BLaER1 treated with 17β-estradiol and CSF1 and Interleukin-3, amounts not matched to agents 10 nM and 100 nM (cell line): Measurements from ENCODE around the gene NAA50.

Source experiments
- H3K27ac ChIP-seq, 11 experiments: shearing (Covaris generic); formaldehyde crosslinking; 2 replicates each; pipeline ENCODE4 v1.8.1; 2022
- H3K27me3 ChIP-seq, 11 experiments: shearing (Covaris generic); formaldehyde crosslinking; 2 replicates each; pipeline ENCODE4 v1.8.1; 2022
- H3K36me3 ChIP-seq, 11 experiments: shearing (Covaris generic); formaldehyde crosslinking; 2 replicates each; pipeline ENCODE4 v1.8.1; 2022
- H3K4me1 ChIP-seq, 10 experiments: shearing (Covaris generic); formaldehyde crosslinking; 2 replicates each; pipeline ENCODE4 v1.8.1; 2022
- H3K4me2 ChIP-seq, 11 experiments: shearing (Covaris generic); formaldehyde crosslinking; 2 replicates each; pipeline ENCODE4 v1.8.1; 2022
- H3K4me3 ChIP-seq, 10 experiments: shearing (Covaris generic); formaldehyde crosslinking; 2 replicates each; pipeline ENCODE4 v1.8.1; 2022
- H3K9ac ChIP-seq, 11 experiments: shearing (Covaris generic); formaldehyde crosslinking; 2 replicates each; pipeline ENCODE4 v1.8.1; 2022
- H3K9me3 ChIP-seq, 11 experiments: shearing (Covaris generic); formaldehyde crosslinking; replicated peaks in 1 of 11; 2 replicates each; pipeline ENCODE4 v1.8.1; 2022
- H4K20me1 ChIP-seq, 11 experiments: shearing (Covaris generic); formaldehyde crosslinking; 2 replicates each; pipeline ENCODE4 v1.8.1; 2022
- Cebpa-rat ChIP-seq, 11 experiments: shearing (Covaris generic); IDR thresholded peaks; 2 replicates each; pipeline ENCODE4 v1.8.1; 2022

NAA50 gene

GRCh38 chr3:113745756-113746547 lies at the start of gene NAA50:
Gene NAA50, minus strand, starts transcription at chr3:113746249. Its CDS starts 300 bp downstream, at chr3:113745949.
- Histone ChIP-seq H3K4me3 (peak within 1 kb of the TSS; percentile 73 to 97 (median 88)), H3K4me1 (peaks cover 43 to 69% (median 57%) of the 10 kb centered on the region in 10 experiments), H3K9me3 (no peaks in the 10 kb centered on the region), H4K20me1 (peaks cover 40 to 68% (median 41%) of the 10 kb centered on the region in 11 experiments; a peak in 21 of 22 replicates), H3K4me2 (peak within 1 kb of the TSS; percentile 88 to 99 (median 96)), H3K27me3 (no peaks in the 10 kb centered on the region), H3K27ac (peak within 1 kb of the TSS; percentile 96 to 100 (median 98)), H3K9ac (peak within 1 kb of the TSS; percentile 89 to 99 (median 96)), H3K36me3 (peaks cover 0 to 26% (median 7%) of the 10 kb centered on the region in 11 experiments; a peak in 7 of 22 replicates)
- no peak for TF ChIP-seq Cebpa-rat (IDR thresholded peaks at IDR 0.05)

DNA sequence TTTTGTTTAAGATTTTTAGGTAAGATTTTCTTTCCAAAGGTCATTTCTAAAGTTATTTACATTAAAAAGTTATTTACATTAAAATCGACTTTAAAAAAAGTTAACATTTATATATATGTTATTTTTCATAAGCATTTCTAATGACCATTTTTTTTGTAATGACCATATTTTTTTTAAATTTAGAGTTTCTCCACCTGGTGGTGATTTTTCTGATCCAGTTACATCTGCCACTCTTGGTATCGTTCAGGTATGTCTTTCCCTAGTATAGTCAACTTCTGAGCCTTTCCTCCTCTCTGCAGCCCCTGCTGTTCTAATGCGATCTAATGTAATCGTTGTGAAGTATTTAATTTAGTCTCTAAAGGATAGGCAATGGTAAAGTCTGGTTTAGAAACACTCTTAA lies 49.6 kb upstream of the NAA50 start:
- Histone ChIP-seq H3K9ac (no peak overlapping the region), H4K20me1 (no peaks in the 10 kb centered on the region), H3K27me3 (no peaks in the 10 kb centered on the region), H3K4me2 (no peak overlapping the region), H3K27ac (no peak overlapping the region), H3K4me3 (no peak overlapping the region), H3K9me3 (no peaks in the 10 kb centered on the region), H3K4me1 (no peaks in the 10 kb centered on the region), H3K36me3 (peaks cover 35 to 100% (median 64%) of the 10 kb centered on the region in 11 experiments)
- TF ChIP-seq Cebpa-rat (IDR thresholded peaks at IDR 0.05): no peak

DNA sequence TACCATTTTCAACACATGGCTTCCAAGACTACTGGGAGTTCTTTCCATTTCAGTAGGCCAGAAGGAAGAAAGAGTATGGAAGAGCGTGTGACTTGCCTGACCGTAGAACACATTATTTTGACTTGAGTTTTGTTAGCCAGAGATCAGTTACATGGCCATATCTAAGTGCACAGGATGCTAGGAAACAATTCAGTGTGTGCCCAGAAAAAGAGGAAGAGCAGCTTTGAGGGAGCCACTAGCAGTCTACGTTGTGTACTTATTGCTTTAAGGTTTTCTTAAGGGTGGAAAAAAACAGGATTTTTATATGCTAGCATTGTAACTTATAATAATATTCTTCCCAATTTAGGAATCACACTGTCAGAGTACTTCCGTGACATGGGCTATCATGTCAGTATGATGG lies 48.5 kb upstream of the NAA50 start:
- no peaks in the 10 kb centered on the region for H3K27me3 ChIP-seq
- H3K4me3 ChIP-seq: no peak overlapping the region
- H3K4me1 ChIP-seq: 0 out of 20 replicates have a peak, but pooled peaks cover 0 to 1% (median 0%) of the 10 kb centered on the region in 10 experiments
- H3K36me3 ChIP-seq: peaks cover 33 to 100% (median 60%) of the 10 kb centered on the region in 11 experiments
- H3K27ac ChIP-seq: no peak overlapping the region
- no peaks in the 10 kb centered on the region for H4K20me1 ChIP-seq
- no peaks in the 10 kb centered on the region for H3K9me3 ChIP-seq
- no peak for TF ChIP-seq Cebpa-rat (IDR thresholded peaks at IDR 0.05)
- no peak overlapping the region for H3K4me2 ChIP-seq
- no peak overlapping the region for H3K9ac ChIP-seq

DNA sequence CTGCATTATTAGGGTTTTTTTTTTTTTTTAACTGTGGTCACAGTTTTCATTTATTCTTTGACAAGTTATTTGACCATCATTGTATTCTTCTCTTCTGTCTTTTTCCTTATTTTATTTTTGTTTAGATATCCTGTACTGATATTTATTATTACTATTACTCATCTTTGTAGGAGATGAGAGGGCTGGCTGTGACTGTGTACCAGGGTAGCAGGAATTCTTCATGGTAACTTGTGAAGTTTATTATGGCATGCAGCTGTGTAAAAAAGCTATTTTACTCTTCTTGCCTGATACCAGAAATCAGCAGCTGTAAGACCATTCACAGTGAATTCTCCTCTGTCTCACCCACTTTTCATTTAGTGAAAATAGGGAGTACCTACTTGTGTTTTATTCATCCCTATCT lies 45.3 kb upstream of the NAA50 start:
- Histone ChIP-seq H3K9ac (no peak overlapping the region), H3K4me1 (peaks cover 8 to 16% (median 12%) of the 10 kb centered on the region in 10 experiments), H3K36me3 (peaks cover 41 to 98% (median 63%) of the 10 kb centered on the region in 11 experiments), H3K9me3 (no peaks in the 10 kb centered on the region), H3K27ac (no peak overlapping the region), H3K4me2 (no peak overlapping the region), H3K4me3 (no peak overlapping the region), H4K20me1 (no peaks in the 10 kb centered on the region), H3K27me3 (no peaks in the 10 kb centered on the region)
- TF ChIP-seq Cebpa-rat (IDR thresholded peaks at IDR 0.05): no peak

- peaks cover 20 to 38% (median 30%) of the 10 kb centered on the region in 10 experiments for H3K4me1 ChIP-seq
- H3K27me3 ChIP-seq: no peaks in the 10 kb centered on the region
- no peaks in the 10 kb centered on the region for H3K9me3 ChIP-seq
- H4K20me1 ChIP-seq: peaks cover 0 to 3% (median 0%) of the 10 kb centered on the region in 11 experiments; a peak in 1 of 22 replicates
- H3K4me2 ChIP-seq: peak overlapping the region; percentile 57 to 90 (median 79)
- H3K4me3 ChIP-seq: peak overlapping the region in 1 of 10 experiments; percentile 22; a peak in 1 of 20 replicates
- H3K9ac ChIP-seq: peak overlapping the region in 4 of 11 experiments; percentile 23 to 51 (median 38); a peak in 7 of 22 replicates
- peaks cover 26 to 68% (median 37%) of the 10 kb centered on the region in 11 experiments for H3K36me3 ChIP-seq
- no peak for TF ChIP-seq Cebpa-rat (IDR thresholded peaks at IDR 0.05)
- H3K27ac ChIP-seq: peak overlapping the region; percentile 17 to 81 (median 63); a peak in 20 of 22 replicates
These were observed 37.9 kb upstream of the NAA50 start for GRCh38 chr3:113783980-113784379.

GRCh38 chr3:113783463-113783862 lies 37.4 kb upstream of the NAA50 start:
- H4K20me1 ChIP-seq: peaks cover 0 to 3% (median 0%) of the 10 kb centered on the region in 11 experiments; a peak in 2 of 22 replicates
- H3K4me1 ChIP-seq: peaks cover 14 to 33% (median 25%) of the 10 kb centered on the region in 10 experiments
- H3K27me3 ChIP-seq: no peaks in the 10 kb centered on the region
- H3K9me3 ChIP-seq: no peaks in the 10 kb centered on the region
- peak overlapping the region in 1 of 11 experiments; percentile 42; a peak in 4 of 22 replicates for H3K9ac ChIP-seq
- peaks cover 21 to 63% (median 35%) of the 10 kb centered on the region in 11 experiments for H3K36me3 ChIP-seq
- H3K27ac ChIP-seq: peak overlapping the region in 10 of 11 experiments; percentile 51 to 81 (median 64); a peak in 16 of 22 replicates
- TF ChIP-seq Cebpa-rat (IDR thresholded peaks at IDR 0.05): no peak
- peak overlapping the region; percentile 26 to 90 (median 79); a peak in 20 of 22 replicates for H3K4me2 ChIP-seq
- H3K4me3 ChIP-seq: no peak overlapping the region

- no peak overlapping the region for H3K4me3 ChIP-seq
- H3K9ac ChIP-seq: no peak overlapping the region
- no peak for TF ChIP-seq Cebpa-rat (IDR thresholded peaks at IDR 0.05)
- peaks cover 5 to 33% (median 9%) of the 10 kb centered on the region in 11 experiments; a peak in 14 of 22 replicates for H3K36me3 ChIP-seq
- H4K20me1 ChIP-seq: peaks cover 0 to 39% (median 0%) of the 10 kb centered on the region in 11 experiments; a peak in 7 of 22 replicates
- H3K4me2 ChIP-seq: no peak overlapping the region
- H3K9me3 ChIP-seq: no peaks in the 10 kb centered on the region
- H3K4me1 ChIP-seq: peaks cover 0 to 28% (median 9%) of the 10 kb centered on the region in 10 experiments; a peak in 10 of 20 replicates
- H3K27me3 ChIP-seq: no peaks in the 10 kb centered on the region
- no peak overlapping the region for H3K27ac ChIP-seq
These were observed 30.5 kb upstream of the NAA50 start for GRCh38 chr3:113776564-113776963.

DNA sequence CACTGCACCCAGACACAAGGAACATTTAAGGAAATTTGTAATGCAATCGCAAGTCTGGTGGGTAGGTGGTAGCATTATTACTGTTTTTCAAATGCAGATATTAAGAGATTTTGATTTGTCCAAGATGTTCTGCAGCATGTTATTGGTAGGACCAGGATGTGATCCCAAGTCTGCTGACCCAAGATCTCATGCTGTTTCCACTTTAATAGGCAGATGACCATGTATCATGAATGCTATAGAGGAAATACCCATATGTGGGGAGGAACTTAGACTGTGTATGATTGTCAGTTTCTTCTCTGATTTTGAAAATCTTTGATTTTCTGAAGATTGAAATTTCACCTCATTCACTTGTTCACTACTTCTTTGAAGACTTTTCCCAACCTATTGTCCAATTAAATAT lies 29.5 kb upstream of the NAA50 start:
- no peak overlapping the region for H3K4me2 ChIP-seq
- H3K27ac ChIP-seq: no peak overlapping the region
- peaks cover 0 to 28% (median 9%) of the 10 kb centered on the region in 10 experiments; a peak in 10 of 20 replicates for H3K4me1 ChIP-seq
- H3K9ac ChIP-seq: no peak overlapping the region
- peaks cover 0 to 30% (median 2%) of the 10 kb centered on the region in 11 experiments; a peak in 6 of 22 replicates for H3K36me3 ChIP-seq
- H3K27me3 ChIP-seq: no peaks in the 10 kb centered on the region
- TF ChIP-seq Cebpa-rat (IDR thresholded peaks at IDR 0.05): no peak
- H3K4me3 ChIP-seq: no peak overlapping the region
- H4K20me1 ChIP-seq: peaks cover 0 to 45% (median 0%) of the 10 kb centered on the region in 11 experiments; a peak in 7 of 22 replicates
- H3K9me3 ChIP-seq: no peaks in the 10 kb centered on the region

- H3K9me3 ChIP-seq: no peaks in the 10 kb centered on the region
- H4K20me1 ChIP-seq: peaks cover 0 to 56% (median 0%) of the 10 kb centered on the region in 11 experiments; a peak in 7 of 22 replicates
- H3K27ac ChIP-seq: no peak overlapping the region
- H3K4me3 ChIP-seq: no peak overlapping the region
- no peaks in the 10 kb centered on the region for H3K27me3 ChIP-seq
- H3K9ac ChIP-seq: no peak overlapping the region
- peaks cover 0 to 35% (median 9%) of the 10 kb centered on the region in 10 experiments; a peak in 11 of 20 replicates for H3K4me1 ChIP-seq
- H3K4me2 ChIP-seq: peak overlapping the region in 8 of 11 experiments; percentile 2 to 61 (median 16); a peak in 8 of 22 replicates
- TF ChIP-seq Cebpa-rat (IDR thresholded peaks at IDR 0.05): no peak
- peaks cover 0 to 26% (median 0%) of the 10 kb centered on the region in 11 experiments; a peak in 5 of 22 replicates for H3K36me3 ChIP-seq
These were observed 27.3 kb upstream of the NAA50 start for GRCh38 chr3:113773381-113773780.
